Osteoblast (primary cell): Measurements from ENCODE around the gene MOCOS. TPM values are rescaled to one million over a fixed set of nuclear protein-coding genes. Genes with fewer than 3 reads are reported as not detected.

ENCODE experiments used
- DNase-seq: peaks from one replicate; pipeline ENCODE4 v3.0.0; 2011; ENCODE audit warnings: low spot score, mixed read lengths; ENCODE audit not compliant: insufficient read length; ENCODE audit errors: missing footprints
- H2AFZ ChIP-seq: 2 replicates; pipeline ENCODE4 v1.6.0; 2011; ENCODE audit warnings: mild to moderate bottlenecking, low read length
- H3K27ac ChIP-seq: 2 replicates; pipeline ENCODE4 v1.5.1; 2011; ENCODE audit warnings: mild to moderate bottlenecking, low read depth, low read length, moderate library complexity
- H3K27me3 ChIP-seq: 2 replicates; pipeline ENCODE4 v1.6.0; 2012; ENCODE audit warnings: mild to moderate bottlenecking, control low read depth, inconsistent platforms, low read length, moderate library complexity; ENCODE audit not compliant: insufficient read depth
- H3K36me3 ChIP-seq: 2 replicates; pipeline ENCODE4 v1.5.1; 2011; ENCODE audit warnings: mild to moderate bottlenecking, low read length, control low read depth, moderate library complexity; ENCODE audit not compliant: insufficient read depth
- H3K4me1 ChIP-seq: 2 replicates; pipeline ENCODE4 v1.5.1; 2011; ENCODE audit warnings: mild to moderate bottlenecking, low read length, control low read depth, moderate library complexity; ENCODE audit not compliant: insufficient read depth
- H3K4me2 ChIP-seq: 2 replicates; pipeline ENCODE4 v1.6.0; 2011; ENCODE audit warnings: mild to moderate bottlenecking, low read length; ENCODE audit not compliant: insufficient read depth
- H3K4me3 ChIP-seq: fragments of 200-600 bp; sonication (generic); 3 replicates; pipeline ENCODE4 v1.5.1; 2012; ENCODE audit warnings: mild to moderate bottlenecking, low read length, inconsistent platforms; ENCODE audit not compliant: insufficient read depth
- H3K79me2 ChIP-seq: 2 replicates; pipeline ENCODE4 v1.6.0; 2012; ENCODE audit warnings: mild to moderate bottlenecking, low read length, control low read depth, inconsistent platforms; ENCODE audit not compliant: insufficient read depth
- H3K9me3 ChIP-seq: 2 replicates; pipeline ENCODE4 v1.5.1; 2011; ENCODE audit warnings: low read depth, low read length, control low read depth
- H4K20me1 ChIP-seq: 2 replicates; pipeline ENCODE4 v1.6.0; 2012; ENCODE audit warnings: mild to moderate bottlenecking, low read length, control low read depth; ENCODE audit not compliant: insufficient read depth
- total RNA-seq: library from RNA; depleted of rRNA; stranded (reverse); fragments of >200 nt; gene quantifications from 2 replicates; pipeline ENCODE4 v1.2.3, GENCODE V29; 2012
- TF ChIP-seq, protein P1 (sequence below): IDR thresholded peaks from 2 replicates; pipeline ENCODE4 v1.5.1; 2011; ENCODE audit warnings: mild to moderate bottlenecking, low read depth, low read length, moderate library complexity; ENCODE audit errors: extremely low read depth

MOCOS gene
- total RNA-seq, 1 donor = 19.9 TPM

GRCh38 chr18:36211612-36212065, 24.3 kb downstream of the MOCOS start:
- peak; percentile 81 for DNase-seq
- Histone ChIP-seq H3K9me3 (no peaks in the 10 kb centered on the region), H3K27me3 (no peaks in the 10 kb centered on the region), H3K27ac (peak overlapping the region; percentile 3), H3K36me3 (no peaks in the 10 kb centered on the region), H3K4me2 (peak overlapping the region; percentile 36), H4K20me1 (no peaks in the 10 kb centered on the region), H3K79me2 (no peaks in the 10 kb centered on the region), H3K4me1 (peaks cover 22% of the 10 kb centered on the region), H2AFZ (peak overlapping the region; percentile 26), H3K4me3 (no peak overlapping the region)
- TF ChIP-seq, protein P1, sequence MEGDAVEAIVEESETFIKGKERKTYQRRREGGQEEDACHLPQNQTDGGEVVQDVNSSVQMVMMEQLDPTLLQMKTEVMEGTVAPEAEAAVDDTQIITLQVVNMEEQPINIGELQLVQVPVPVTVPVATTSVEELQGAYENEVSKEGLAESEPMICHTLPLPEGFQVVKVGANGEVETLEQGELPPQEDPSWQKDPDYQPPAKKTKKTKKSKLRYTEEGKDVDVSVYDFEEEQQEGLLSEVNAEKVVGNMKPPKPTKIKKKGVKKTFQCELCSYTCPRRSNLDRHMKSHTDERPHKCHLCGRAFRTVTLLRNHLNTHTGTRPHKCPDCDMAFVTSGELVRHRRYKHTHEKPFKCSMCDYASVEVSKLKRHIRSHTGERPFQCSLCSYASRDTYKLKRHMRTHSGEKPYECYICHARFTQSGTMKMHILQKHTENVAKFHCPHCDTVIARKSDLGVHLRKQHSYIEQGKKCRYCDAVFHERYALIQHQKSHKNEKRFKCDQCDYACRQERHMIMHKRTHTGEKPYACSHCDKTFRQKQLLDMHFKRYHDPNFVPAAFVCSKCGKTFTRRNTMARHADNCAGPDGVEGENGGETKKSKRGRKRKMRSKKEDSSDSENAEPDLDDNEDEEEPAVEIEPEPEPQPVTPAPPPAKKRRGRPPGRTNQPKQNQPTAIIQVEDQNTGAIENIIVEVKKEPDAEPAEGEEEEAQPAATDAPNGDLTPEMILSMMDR = no peak

DNA sequence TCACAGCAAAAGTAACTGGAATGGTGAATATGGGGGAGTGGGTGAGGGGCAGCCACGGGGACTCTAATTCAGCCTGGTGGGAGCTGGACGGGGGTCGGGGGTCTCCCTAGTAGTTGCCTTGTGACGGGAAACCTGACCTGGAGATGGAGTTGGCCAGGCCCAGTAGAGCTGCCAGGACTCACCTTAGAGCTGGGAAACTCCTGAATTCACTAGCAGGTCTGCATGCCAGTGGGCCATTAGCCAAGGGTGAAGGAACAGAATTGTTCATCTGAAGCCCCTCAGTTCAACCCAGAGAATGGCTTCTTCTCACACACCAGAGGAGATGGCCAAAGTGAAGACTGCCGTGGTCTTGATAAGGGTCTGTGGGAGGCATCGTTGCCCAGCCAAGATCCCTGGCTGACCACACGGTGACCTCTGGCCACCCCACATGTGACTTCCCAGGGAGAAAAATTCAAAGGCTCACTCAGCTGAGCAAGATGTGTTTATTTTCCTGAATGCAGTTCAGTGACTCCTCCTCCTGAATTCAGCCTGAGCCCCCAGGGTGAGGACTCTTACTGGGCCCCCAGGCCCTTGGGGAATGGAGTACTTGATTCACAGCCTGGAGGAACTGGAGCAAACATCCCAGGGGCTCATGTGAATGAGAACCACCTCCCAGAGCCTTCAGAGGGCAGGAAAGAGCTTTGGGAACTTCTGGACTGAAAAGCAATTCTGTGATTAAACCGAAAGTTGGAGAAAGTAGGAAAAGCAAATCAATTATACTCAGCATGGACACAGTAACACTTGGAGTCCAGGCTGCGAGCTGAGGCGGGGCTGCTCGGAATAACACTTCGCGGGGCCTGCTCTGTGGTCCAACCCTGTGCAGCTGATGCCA, 25.2 kb downstream of the MOCOS start:
- TF ChIP-seq, protein P1 = peak; percentile 36

GRCh38 chr18:36214811-36215210, 27.5 kb downstream of the MOCOS start:
- Histone ChIP-seq H3K9me3 (no peaks in the 10 kb centered on the region), H2AFZ (no peak overlapping the region), H4K20me1 (no peaks in the 10 kb centered on the region), H3K27ac (no peak overlapping the region), H3K4me2 (no peak overlapping the region), H3K4me1 (peaks cover 22% of the 10 kb centered on the region), H3K4me3 (no peak overlapping the region), H3K79me2 (no peaks in the 10 kb centered on the region), H3K36me3 (no peaks in the 10 kb centered on the region), H3K27me3 (no peaks in the 10 kb centered on the region)
- no peak for DNase-seq
- TF ChIP-seq, protein P1 = no peak

More for the DNA sequence above, 25.2 kb downstream of the MOCOS start:
- Histone ChIP-seq H3K79me2 (no peaks in the 10 kb centered on the region), H3K36me3 (no peaks in the 10 kb centered on the region), H3K9me3 (no peaks in the 10 kb centered on the region), H4K20me1 (no peaks in the 10 kb centered on the region), H3K4me1 (peaks cover 22% of the 10 kb centered on the region), H3K27ac (peak overlapping the region; percentile 42), H3K27me3 (no peaks in the 10 kb centered on the region), H2AFZ (peak overlapping the region; percentile 31), H3K4me2 (no peak overlapping the region), H3K4me3 (no peak overlapping the region)
- DNase-seq = peak; percentile 57

DNA sequence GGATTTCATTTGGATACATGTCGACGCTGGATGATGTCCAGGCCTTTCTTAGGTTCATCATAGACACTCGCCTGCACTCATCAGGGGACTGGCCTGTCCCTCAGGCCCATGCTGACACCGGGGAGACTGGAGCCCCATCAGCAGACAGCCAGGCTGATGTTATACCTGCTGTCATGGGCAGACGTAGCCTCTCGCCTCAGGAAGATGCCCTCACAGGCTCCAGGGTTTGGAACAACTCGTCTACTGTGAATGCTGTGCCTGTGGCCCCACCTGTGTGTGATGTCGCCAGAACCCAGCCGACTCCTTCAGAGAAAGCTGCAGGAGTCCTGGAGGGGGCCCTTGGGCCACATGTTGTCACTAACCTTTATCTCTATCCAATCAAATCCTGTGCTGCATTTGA, 28.3 kb downstream of the MOCOS start:
- TF ChIP-seq, protein P1 = no peak
- no peak overlapping the region for H2AFZ ChIP-seq
- H3K4me2 ChIP-seq = no peak overlapping the region
- H3K27me3 ChIP-seq = no peaks in the 10 kb centered on the region
- no peak overlapping the region for H3K4me3 ChIP-seq
- H4K20me1 ChIP-seq = no peaks in the 10 kb centered on the region
- no peaks in the 10 kb centered on the region for H3K9me3 ChIP-seq
- H3K4me1 ChIP-seq = peaks cover 22% of the 10 kb centered on the region
- H3K27ac ChIP-seq = no peak overlapping the region
- no peaks in the 10 kb centered on the region for H3K36me3 ChIP-seq
- no peak for DNase-seq
- H3K79me2 ChIP-seq = no peaks in the 10 kb centered on the region
